ENCODE data around the gene ANGPTL5.

DNA sequence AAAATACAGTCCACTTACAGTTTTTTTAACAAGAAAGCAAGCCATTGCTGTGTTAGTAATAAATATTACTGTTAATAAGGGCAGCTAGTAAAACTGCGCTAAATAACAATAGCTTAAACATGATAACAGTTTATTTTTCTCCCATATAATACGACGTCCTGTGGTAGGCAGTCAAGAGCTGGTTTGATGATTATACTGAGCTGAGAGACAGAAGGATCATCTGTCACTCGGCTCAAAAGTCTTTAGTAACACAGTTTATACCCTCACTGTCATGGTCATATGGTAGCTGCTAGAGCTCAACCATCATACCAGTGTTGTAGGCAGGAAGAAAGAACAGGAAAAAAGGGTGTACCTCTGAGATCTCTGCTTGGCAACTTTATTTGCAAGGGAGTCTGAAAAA is 29.1 kb upstream of the ANGPTL5 start:
- TF ChIP-seq, protein P1, sequence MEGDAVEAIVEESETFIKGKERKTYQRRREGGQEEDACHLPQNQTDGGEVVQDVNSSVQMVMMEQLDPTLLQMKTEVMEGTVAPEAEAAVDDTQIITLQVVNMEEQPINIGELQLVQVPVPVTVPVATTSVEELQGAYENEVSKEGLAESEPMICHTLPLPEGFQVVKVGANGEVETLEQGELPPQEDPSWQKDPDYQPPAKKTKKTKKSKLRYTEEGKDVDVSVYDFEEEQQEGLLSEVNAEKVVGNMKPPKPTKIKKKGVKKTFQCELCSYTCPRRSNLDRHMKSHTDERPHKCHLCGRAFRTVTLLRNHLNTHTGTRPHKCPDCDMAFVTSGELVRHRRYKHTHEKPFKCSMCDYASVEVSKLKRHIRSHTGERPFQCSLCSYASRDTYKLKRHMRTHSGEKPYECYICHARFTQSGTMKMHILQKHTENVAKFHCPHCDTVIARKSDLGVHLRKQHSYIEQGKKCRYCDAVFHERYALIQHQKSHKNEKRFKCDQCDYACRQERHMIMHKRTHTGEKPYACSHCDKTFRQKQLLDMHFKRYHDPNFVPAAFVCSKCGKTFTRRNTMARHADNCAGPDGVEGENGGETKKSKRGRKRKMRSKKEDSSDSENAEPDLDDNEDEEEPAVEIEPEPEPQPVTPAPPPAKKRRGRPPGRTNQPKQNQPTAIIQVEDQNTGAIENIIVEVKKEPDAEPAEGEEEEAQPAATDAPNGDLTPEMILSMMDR (IDR thresholded peaks at IDR 0.05; ENCODE audit: low read length) = no peak
- TF ChIP-seq EZH2 (IDR thresholded peaks at IDR 0.05; ENCODE audit: borderline replicate concordance, low read length) = no peak
